GM21515 (cell line): Measurements from ENCODE around the gene FAM53B.
"Not testable (repeated sequence)": the region's sequence is repeated elsewhere in the genome, so short reads cannot be mapped to it uniquely, and the experiment has no call there.

ENCODE experiments used
- ATAC-seq: cut with Tn5 transposase; IDR thresholded peaks from one replicate; pipeline ENCODE4 v1.9.1; 2021; ENCODE audit not compliant: unreplicated experiment

The FAM53B gene

GRCh38 chr10:124614003-124614659 lies 130.0 kb downstream of the FAM53B start:
- ATAC-seq: no peak

- ATAC-seq: no peak
Measured at GRCh38 chr10:124612611-124613498, 131.3 kb downstream of the FAM53B start.

GRCh38 chr10:124611738-124612137 lies 132.4 kb downstream of the FAM53B start:
- no peak for ATAC-seq

GRCh38 chr10:124610851-124611250 lies 133.3 kb downstream of the FAM53B start:
- not testable (repeated sequence) for ATAC-seq

- ATAC-seq: not testable (repeated sequence)
Measured at GRCh38 chr10:124610186-124610585, 134.0 kb downstream of the FAM53B start.

GRCh38 chr10:124609698-124610097 lies 134.5 kb downstream of the FAM53B start:
- ATAC-seq: no peak

- ATAC-seq: no peak
Measured at GRCh38 chr10:124608093-124608721, 136.0 kb downstream of the FAM53B start.

- ATAC-seq: no peak
Measured at GRCh38 chr10:124607693-124608092, 136.5 kb downstream of the FAM53B start.

- no peak for ATAC-seq
Measured at GRCh38 chr10:124606822-124607221, 137.4 kb downstream of the FAM53B start.

- ATAC-seq: no peak
Measured at GRCh38 chr10:124605856-124606812, 138.0 kb downstream of the FAM53B start.

- ATAC-seq: no peak
Measured at GRCh38 chr10:124605481-124605855, 138.7 kb downstream of the FAM53B start.

- ATAC-seq: no peak
Measured at GRCh38 chr10:124605001-124605370, 139.2 kb downstream of the FAM53B start.

GRCh38 chr10:124604214-124605000 lies 139.8 kb downstream of the FAM53B start:
- no peak for ATAC-seq

GRCh38 chr10:124603376-124604213 lies 140.6 kb downstream of the FAM53B start:
- no peak for ATAC-seq

- no peak for ATAC-seq
Measured at GRCh38 chr10:124602646-124603365, 141.4 kb downstream of the FAM53B start.

- no peak for ATAC-seq
Measured at GRCh38 chr10:124602121-124602561, 142.0 kb downstream of the FAM53B start.

GRCh38 chr10:124601431-124602120 lies 142.6 kb downstream of the FAM53B start:
- ATAC-seq: no peak

GRCh38 chr10:124601016-124601415 lies 143.2 kb downstream of the FAM53B start:
- ATAC-seq: no peak
